Measurements from ENCODE around the gene GPX4.

Gene GPX4

DNA sequence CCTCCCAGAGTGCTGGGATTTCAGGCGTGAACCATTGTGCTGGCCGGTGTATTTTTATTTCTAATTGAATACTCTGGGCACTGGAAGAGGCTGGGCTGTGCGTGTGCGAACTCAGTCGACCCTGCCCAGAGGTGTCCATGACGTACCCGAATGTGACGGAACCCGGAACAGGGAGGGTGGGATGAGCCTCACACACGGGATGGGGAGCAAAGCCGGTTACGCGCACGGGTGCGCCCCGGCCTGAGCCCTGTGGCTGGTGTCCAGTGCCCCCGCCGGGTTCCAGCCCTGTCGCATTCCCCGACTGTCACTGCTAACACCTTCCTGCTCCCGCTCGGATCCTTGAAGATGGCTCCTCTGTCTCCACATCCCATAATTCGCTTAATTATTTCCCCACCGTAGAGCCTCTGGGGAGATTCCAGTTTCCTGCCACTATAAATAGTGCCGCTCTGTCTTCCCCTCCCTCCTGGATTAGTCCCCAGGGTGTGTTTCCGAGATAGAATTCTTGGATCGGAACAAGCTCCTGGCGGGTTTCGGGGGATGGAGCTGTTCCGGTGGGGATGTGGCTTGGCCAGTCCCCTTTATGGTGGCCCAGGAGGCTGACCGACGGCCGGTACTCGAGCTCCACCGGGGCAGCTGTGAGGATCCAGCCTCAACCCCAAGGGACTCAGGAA, 48.3 kb downstream of the GPX4 start:
- DNase-seq, result no peak

DNA sequence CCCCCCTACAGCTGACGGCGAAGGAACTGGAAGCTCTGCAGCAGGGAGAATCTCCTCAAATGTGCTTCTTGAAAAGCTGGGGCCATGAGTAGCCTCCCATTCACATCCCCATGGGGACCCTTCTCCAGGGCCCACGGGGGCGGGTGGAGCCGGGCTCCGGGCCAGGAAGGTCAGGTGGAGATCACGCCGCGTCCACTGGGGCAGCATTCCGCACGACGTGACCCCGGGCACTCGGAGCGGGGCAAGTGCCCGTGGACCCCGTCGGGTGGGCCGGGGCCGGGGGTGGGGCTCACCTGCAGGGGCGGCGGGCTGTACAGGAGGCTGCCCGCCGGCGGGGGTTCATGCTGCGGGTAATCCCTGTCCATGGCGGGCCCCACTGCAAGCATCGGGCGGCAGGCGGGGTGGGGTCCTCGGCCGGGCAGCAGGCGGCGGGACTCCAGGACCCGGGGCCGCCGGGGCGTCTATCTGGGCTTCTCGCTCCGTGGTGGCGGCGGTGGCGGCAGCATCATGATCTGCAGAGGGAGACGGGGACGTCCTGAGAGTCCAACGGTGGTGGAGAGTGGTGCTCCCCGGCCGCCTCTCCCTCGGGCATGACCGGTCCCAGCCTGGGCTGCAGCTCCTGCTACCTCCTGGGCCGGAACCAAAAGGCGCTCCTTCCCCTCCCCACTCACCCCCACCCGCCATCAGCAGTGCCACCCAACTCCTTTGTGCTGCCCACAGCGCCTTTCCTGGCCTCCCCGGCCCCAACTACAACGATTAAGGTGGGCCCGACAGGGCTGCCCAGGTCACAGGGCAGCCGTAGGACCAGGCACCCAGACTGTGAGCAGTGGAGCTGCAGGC, 50.3 kb downstream of the GPX4 start:
- no peak for DNase-seq

DNA sequence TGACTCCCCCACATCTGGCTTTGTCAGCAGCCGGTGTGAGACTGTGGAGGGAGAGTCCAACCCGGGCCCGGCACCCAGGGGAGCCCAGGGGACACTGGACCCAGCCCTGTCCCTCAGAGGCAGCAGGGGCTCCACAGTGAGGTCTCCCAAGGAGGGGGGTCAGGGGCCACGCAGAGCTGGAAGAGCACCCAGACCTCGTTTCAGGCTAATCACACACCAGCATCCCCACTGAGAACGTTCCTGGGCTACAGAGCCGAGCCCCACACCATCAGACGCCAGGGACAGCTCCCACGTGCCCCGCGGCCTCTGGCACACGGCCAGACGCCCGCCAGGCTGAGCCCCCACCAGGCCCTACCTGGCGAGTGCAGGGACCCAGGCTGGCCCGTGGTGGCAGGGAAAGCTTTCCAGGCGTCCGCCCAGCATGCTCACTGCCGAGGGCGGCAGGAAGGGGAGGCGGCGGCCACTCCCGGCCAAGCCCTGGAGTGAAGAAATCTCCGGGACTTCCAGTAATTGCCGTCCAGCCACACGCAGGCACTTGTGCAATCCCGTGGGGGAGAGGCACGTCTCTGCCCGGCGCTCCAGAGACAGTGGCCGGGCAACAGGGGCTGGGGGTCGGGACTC, 51.0 kb downstream of the GPX4 start:
- DNase-seq, result no peak

DNA sequence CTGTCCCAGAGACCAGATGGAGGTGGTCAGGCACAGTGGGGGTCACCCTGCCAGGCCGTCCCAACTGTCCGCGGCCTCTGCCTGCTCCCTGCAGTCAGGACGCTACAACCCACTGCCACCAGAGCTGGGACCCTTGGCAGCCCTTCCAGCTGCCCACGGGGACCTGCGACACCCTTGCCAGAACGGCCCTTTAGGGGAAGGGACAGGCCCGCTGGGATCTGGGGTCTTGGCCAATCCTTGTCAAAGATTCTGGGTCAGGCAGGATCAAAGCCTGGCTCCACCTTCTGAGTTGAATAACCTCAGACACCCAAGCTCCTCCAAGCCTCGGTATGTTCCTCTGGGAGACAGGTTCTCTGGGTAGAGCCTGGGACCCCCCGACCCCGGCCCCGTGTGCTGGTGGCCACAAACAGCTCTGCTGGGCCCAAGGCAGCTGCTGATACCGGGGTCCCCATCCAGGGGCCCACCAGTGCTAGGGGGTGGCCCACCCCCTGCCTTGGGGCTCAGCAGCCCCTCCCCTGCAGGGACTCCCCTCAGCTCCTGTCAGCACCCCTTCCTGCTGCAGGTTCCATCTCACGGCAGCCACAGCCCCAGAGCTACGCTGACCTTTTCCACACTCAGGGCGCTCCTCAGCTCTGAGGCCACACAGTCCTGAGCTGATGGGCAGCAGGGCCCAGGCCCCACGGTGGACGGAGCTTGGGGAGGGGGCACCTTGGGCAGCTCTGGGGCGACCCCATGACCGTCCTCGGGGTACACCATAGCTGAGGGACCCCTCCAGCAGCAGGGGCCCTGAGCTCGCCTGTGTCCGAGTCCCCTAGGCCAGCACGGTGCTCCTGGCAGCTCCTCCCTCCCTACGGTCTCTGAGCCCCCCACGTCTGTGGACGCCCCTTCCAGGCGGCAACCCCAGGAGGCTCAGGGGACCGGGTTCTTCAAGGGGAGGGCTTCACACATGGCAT, 51.8 kb downstream of the GPX4 start:
- DNase-seq, result no peak
